Skin of body (tissue), 2 donors: ENCODE results near the gene CACNA1A. TPM values are rescaled to one million over a fixed set of nuclear protein-coding genes. Genes with fewer than 3 reads are reported as not detected.
"Not testable (repeated sequence)": the region's sequence is repeated elsewhere in the genome, so short reads cannot be mapped to it uniquely, and the experiment has no call there.

Experiments used
- DNase-seq: peaks from one replicate; lab custom pipeline; 2025; lab: John Stamatoyannopoulos, UW
- total RNA-seq: library from RNA; depleted of rRNA; stranded (reverse); fragments of >200 nt; gene quantifications from one replicate; pipeline ENCODE4 v1.2.3, GENCODE V29; 2014

Gene CACNA1A
- total RNA-seq, 1 donor from 2014 or later: 1.5 TPM

DNA sequence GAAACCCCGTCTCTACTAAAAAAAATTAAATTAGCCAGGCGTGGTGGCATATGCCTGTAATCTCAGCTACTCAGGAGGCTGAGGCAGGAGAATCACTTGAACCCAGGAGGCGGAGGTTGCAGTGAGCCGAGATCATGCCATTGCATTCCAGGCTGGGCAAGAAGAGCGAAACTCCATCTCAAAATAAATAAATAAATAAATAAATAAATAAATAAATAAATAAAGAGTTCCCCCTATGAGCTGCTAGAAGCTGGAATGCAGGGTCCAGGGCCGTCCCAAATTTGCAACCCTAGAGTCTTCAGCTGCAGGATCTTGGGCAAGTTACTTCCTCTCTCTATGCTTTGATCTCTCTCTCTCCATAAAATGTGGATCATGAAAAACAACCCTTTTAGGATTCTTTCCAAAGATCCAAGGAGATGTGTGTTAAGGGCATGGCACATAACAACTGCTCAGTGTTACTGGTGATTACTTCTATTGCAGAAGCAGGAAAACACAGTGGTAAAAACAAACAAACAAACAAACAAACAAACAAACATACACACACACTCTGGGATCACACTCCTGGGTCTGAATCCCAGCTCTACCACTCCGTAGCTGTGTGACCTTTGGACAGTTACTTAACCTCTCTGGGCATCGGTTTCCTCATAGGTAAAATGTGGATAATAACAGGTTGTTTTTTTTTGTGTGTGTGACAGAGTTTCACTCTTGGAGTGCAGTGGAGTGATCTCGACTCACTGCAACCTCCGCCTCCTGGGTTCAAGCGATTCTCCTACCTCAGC, 78.8 kb downstream of the CACNA1A start:
- DNase-seq: no peak

DNA sequence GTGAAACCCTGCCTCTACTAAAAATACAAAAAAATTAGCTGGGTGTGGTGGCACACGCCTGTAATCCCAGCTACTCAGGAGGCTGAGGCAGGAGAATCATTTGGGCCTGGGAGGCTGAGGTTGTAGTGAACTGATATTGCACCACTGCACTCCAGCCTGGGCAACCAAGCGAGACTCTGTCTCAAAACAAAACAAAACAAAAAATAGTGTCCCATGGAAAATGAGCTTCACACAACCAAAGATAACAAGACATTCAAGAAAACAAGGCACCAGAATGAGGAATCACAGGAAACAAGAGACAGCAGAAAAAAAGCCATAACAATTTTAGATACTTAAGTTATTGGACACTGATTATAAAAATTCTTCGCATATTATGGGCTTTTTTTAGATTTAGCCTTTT, 80.4 kb downstream of the CACNA1A start:
- not testable (repeated sequence) for DNase-seq

DNA sequence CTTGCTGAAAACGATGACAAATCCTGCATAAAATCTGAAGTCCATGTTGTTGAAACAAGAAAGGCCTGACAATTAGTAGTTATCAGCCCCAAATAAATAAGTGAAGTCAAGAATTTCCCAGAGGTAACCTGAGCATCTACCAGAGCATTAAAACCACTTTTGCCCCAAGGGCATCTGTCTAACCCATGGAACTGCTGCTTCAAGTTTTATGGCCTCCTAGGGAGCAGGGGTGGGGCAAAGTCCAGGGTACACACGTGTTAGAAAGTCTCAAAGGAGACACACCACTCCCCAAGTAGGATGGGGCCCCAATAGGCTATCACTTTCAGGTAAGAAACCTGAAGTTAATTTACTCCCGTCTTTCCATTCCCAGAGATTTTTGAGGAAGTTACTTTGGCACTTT, 81.1 kb downstream of the CACNA1A start:
- no peak for DNase-seq

DNA sequence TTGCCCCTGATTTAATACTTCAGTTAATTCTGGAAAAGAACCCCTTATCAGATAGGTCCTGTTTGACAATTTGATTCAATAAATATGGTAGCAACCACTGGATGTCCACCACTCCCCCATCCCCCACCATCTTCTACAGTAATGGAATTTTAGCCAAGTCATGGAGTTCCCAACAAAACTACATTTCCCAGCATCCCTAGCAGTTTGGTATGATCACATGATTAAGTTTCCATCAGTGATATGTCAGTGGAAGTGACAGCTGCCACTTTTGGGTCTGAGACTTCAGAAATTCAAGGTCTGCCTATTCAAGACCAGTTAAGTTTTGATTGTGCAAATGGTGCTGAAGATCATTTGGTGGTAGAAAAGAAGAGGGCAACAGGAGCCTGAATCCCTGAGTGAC, 85.5 kb downstream of the CACNA1A start:
- DNase-seq: no peak

DNA sequence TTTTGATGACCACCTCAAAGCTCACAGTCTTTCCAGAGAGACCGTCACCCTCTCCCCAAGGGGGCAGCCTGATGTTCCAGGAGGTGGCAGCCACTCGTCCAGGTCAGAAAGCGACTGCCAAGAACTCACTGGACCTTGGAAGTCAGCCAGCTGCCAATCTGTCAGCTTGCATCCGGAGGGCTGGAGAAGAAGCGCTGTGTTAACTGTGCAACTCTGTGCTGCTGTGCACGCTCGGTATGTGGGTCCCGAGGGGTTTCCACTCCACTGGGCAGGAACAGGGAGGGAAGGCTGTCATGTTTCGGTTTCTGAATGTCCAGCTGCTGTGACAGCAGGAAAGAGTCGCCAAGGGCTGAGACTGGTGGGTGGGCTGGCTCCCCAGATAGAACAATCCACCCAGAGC, 89.2 kb downstream of the CACNA1A start:
- DNase-seq: no peak

DNA sequence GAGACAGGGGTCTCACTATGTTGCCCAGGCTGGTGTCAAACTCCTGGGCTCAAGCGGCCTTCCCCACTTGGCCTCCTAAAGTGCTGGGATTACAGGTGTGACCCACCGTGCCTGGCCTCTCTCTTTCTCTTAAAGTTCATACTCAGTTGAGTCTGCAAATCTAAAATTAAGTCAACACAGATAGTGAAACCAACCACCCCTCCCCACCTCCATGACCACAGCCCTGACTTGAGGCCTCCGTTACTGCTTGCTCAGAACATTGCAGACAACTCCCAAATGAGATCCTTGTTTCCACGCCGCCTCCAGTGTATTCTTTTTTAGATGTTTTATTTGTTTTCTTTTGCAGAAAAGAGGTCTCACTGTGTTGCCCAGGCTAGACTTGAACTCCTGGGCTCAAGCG, 94.4 kb downstream of the CACNA1A start:
- no peak for DNase-seq

DNA sequence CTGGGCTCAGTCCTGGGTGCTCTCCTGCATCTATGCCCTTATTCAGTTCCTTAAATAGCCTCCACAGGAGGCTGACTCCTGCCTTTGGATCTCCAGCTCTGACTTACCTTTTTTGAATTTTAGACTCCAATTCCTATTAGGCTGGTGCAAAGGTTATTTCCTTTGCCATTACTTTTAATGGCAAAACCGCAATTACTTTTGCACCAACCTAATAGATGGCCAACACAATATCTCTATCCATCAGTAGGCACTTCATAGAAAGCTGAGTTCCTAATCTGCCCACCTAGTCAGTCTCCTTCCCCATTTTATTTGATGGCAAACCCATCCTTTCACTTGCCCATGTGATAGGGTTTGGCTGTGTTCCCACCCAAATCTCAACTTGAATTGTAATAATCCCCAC, 95.3 kb downstream of the CACNA1A start:
- no peak for DNase-seq

DNA sequence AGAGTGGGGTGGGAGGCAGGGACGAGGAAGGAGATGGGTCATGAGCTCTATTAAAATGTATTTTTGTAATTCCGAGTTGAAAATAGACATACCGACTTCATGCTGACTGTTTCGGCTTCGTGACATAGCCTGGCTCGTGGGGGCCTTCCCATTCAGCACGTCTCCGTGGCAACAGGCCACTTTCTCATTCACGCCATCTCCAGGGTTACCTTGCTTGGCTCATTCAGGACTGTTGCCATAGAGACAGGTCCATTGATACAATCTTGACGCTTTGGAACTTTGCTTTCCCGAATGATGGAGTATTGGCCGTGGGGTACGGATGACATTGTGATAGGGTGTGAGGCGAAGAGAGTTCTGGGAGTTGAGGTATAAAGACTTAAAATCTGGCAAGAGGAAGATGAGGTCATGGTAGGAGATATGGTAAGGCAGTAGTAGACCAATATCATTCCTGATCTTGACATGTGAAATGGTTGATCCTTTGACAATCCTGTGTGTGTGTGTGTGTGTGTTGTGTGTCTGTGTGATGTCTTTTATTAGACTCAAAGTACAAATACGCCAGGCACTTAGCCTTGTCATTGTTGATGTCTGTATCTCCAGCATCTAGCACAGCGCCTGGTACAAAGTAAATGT, 97.3 kb downstream of the CACNA1A start:
- no peak for DNase-seq

DNA sequence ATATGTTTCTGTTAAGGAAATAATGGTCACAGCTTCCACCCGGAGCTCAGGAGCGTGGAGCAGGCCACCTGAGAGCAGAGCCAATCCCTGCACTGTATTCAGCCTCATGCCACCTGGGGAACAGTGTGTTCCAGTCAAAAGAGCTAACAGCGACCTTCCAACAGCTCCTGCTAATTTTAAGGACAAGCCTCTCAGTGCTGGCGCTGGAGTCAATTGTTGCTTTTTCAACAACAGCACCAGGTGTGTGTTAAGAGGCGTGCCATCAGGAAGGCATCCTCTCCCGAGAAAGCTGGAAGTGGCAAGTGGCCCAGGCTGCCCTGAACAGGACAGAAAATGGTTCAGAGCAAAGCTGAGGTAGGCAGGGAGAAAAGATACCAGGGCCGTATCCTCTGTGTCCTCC, 102.0 kb downstream of the CACNA1A start:
- DNase-seq: no peak

DNA sequence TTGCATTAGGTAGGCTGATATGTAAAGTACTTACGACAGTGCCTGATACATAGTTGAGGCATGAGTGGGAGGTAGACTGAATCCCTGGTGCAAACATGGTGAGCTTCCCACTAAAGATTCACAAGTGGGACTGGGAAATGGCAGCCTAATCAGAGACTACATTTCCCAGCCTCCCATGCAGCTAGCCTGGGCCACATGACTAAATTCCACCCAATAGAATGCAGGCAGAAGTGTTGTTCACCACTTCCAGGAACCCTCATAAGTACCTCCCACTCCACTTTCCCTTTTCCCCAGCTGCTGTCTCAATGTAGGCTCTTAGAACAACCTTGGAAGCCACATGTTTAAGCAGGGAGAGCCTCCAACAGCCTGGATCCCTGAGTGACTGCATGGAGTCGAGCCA, 104.9 kb downstream of the CACNA1A start:
- DNase-seq: no peak

DNA sequence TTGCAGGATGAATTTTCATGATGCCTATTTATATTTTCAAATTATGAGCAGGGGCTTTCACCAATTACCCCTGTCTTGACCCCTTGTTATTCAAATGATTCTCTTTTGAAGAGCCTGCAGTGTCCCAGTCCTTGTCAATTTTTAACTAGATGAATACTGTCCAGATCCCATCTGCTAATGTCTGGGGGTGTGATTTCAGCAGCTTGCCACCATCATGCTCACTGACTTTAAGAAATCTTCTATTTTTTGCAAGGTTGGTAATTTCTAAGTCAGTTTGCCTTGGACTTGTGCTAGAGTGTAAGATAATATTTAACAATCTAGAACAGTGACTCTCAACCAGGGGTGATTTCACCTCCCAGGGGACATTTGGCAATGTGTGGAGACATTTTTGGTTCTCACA, 106.0 kb downstream of the CACNA1A start:
- DNase-seq: no peak

DNA sequence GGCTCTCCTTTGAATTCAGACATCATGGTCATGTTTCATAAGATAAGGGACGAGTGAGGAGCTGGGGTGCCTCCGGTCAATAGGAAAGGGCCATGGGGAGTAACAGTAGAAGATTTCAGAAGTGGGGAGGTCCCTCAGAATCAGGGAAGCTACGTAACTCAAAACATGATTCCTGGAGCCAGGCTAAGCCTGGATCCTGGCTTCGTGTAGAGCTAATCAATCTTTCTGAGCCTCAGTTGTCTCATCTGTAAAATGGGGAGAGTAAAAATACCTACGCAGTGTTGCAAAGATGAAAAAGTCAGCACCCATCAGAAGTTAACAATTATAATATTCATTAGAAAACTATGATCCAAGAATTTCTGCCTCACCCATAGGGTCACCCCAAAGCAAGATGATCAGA, 106.5 kb downstream of the CACNA1A start:
- DNase-seq: no peak

DNA sequence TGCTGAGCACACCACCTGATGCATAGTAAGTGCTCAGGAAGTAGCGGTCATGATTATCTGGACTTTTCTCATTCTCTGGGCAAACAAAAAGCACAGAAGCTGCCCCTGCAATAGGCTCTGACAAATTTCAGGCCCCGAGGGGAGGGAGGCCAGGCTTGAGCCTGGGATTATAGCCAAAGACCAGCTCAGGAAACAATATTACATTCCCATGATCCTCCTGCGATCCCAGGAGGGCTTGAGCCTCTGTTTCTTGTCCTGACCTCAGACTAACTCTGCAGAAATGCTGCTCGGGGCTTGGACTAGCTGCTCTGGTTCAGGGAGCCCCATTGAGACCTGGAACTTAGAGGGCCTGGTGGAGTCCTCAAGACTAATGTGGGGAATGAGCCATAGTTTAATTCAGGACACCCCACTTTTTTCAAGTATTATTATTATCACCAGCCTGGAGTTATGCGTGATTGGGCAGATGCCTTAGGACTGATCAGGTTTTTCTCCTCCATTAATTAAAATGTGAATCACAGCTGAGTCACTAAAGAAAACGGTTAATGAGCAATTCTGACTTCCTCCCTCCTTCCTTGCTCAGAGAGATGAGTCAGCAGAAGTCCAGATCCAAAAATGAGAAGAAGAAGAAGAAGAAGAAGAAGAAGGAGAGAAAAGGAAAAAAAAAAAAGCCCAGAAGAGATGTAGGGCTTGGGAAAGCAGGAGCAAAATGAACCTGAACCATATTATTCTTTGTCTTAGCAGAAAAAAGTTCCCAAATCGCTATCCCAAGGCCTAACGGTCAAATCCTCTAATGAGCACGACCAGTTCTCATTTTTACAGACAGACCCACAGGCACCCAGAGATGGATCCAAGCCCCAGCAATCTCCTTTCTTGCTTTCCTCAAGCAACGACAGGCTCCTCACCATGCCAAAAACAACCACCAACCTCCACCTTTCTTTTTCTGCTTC, 107.2 kb downstream of the CACNA1A start:
- no peak for DNase-seq

DNA sequence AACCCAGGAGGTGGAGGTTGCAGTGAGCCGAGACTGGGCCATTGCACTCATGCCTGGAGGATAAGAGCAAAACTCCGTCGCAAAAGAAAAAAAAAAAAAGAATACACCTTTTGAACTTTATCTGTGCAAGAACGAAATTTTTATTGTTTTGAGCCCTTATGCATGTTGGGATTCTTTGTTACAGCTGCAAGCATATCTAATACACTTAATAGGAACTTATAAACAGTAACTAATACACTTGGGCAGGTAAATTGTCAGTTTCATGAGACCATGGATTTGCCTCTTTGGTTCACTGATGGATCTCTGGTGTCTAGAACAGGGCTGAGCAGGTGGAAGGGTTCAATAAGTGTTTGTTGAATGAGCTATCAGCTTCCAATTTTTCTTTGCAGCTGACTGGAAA, 108.1 kb downstream of the CACNA1A start:
- DNase-seq: no peak

DNA sequence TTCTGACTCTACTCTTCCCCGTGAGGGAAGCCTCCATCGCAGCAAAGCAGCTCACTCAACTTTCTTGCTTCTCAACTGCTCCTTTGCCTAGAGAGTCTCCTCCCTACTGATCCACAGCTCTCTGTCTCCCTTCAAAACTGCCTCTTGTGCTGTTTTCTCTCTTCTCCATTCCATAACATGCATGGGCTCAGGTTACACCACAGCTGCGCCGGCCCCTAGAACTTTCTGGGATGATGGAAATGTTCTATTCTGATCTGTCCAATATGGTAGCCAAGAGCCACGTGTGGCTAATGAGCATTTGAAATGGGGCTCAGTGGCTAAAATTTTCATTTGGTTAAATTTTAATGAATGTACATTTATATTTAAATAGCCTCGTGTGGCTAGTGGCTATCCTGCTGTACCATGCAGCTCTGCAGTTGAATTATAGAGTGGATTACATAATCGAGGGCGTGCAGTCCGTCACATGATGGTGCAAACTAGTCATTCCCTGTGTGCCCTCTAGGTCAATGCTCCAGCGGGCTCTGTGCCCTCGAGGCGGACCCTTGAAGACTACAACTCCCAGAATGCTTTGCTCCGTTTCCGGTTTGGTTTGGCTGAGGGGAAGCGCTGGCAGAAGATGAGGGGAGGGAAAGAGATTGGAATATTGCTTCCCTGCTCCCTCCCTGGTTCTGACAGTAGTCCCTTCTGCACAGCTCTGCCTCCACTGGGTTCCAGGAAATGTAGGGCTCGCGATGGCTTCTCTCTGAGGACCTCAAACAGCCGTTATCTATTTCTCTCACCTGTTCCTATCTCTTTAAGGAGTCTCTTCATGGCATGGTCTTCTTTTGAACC, 109.8 kb downstream of the CACNA1A start:
- no peak for DNase-seq

DNA sequence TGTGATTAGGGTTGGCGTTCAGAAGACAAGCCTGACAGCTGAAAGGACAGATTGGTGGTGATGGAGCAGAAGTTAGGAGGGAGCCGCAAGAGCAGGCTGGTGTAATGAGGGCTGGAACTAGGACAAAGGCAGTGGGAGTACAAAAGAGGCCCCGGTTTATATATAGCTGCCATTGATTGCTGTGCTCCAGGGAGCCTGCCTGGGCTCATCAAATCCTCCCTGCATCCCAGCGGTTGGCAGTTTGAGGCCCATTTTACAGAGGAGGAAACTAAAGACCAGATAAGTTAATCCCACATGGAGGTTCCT, 123.7 kb downstream of the CACNA1A start:
- DNase-seq: no peak

DNA sequence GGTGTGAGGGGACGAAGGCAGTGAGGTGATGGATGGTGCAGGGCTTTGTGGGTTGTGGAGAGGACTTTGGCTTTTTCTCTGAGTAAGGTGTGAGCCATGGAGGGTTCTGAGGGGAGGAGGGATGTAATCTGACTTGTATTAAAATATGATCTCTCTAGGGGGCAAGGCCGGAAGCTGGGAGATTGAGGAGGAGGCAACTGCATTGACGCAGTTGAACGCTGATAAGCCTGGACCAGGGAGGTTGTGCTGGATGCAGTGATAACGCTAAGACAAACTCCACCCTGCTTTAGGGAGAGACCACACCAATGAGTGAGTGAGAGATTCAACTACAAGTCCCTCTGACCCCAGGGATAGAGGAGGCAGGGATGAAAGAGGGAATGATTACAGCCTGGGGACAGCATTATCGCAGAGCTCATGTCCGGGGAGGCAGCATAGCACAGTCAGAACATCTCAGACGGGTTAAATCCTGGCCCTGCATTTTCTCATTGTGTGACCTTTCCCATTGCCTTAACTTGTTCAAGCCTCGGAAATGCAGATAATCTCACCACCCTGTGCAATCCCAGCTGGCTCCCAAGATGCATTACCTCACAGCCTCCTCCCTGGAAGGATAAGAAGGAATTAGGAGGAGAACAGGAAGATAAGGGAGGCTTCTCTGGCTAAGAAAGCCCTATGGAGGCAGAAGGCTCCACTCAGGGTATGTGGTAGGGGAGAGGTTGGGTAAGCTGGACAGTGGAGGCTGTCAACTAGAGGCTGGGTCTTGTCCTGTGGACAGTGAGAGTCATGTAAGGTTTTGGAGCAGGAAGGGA, 124.2 kb downstream of the CACNA1A start:
- DNase-seq: no peak

DNA sequence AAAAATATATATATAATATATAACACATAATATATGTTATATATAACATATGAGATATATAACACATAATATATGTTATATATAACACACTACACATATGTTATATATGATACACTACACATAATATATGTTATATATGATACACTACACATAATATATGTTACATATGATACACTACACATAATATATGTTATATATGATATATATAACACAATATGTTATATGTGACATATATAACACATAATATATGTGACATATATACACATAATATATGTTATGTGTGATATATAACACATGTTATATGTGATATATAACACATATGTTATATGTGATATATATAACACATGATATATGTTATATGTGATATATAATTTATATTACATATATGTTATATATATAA, 129.7 kb downstream of the CACNA1A start:
- no peak for DNase-seq

DNA sequence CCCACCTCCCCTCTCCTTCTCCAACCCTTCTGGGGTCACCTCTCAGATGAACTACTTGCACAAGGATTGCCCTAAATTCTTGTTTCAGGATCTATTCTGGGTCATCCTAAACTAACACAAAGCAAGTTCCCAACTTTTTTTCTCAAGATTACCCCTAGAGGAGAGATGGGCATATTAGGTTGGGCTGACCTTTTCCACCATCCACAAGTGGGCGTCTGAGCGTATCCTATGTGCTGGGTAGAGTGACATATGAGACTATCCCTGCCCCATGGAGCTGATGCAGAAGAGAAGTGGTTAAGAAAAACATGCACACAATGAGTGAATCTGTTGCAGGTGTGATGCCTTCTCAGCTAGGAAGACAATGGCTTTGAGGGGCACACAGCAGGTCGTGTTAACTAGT, 132.7 kb downstream of the CACNA1A start:
- DNase-seq: no peak

DNA sequence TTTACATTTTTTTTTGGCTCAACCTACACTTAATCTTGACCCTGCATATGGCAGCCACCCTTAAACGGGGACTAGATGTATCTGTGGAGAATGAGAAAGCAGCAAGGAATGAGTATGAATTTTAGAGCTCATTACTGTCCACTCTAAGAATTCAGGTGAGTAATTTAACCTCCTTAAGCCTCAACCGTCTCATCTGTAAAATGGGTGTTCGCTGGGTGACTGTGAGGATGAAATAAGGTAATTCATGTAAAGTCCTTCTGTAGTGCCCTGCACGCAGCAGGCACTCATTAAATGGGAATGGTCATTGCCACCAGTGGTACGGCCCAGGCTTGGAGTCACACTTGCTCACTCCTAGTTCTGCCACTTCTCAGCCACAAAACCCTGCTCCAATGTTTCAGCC, 135.3 kb downstream of the CACNA1A start:
- DNase-seq: no peak
